T follicular helper cell (primary cell): ENCODE measurements around the gene HRH2.

Experiments used
- DNase-seq: peaks from one replicate; pipeline ENCODE4 v3.0.0-alpha.2; 2020; ENCODE audit warnings: low read depth

HRH2 gene

GRCh38 chr5:175678074-175678473 is 20.2 kb downstream of the HRH2 start:
- DNase-seq: no peak

- DNase-seq: no peak
Measured at GRCh38 chr5:175679411-175679810, 21.5 kb downstream of the HRH2 start.

- DNase-seq: no peak
Measured at GRCh38 chr5:175680020-175680419, 22.1 kb downstream of the HRH2 start.

- no peak for DNase-seq
Measured at GRCh38 chr5:175680463-175680862, 22.6 kb downstream of the HRH2 start.

- DNase-seq: no peak
Measured at GRCh38 chr5:175681045-175681967, 23.4 kb downstream of the HRH2 start.

- no peak for DNase-seq
Measured at GRCh38 chr5:175681968-175682340, 24.1 kb downstream of the HRH2 start.

- no peak for DNase-seq
Measured at GRCh38 chr5:175682664-175683063, 24.8 kb downstream of the HRH2 start.

GRCh38 chr5:175683231-175683630 is 25.4 kb downstream of the HRH2 start:
- no peak for DNase-seq

GRCh38 chr5:175683921-175684320 is 26.1 kb downstream of the HRH2 start:
- DNase-seq: no peak

- no peak for DNase-seq
Measured at GRCh38 chr5:175684931-175685330, 27.1 kb downstream of the HRH2 start.

- DNase-seq: no peak
Measured at GRCh38 chr5:175685701-175686350, 28.0 kb downstream of the HRH2 start.

- no peak for DNase-seq
Measured at GRCh38 chr5:175686396-175686795, 28.5 kb downstream of the HRH2 start.

GRCh38 chr5:175686826-175687225 is 29.0 kb downstream of the HRH2 start:
- no peak for DNase-seq

GRCh38 chr5:175687231-175687701 is 29.4 kb downstream of the HRH2 start:
- no peak for DNase-seq

GRCh38 chr5:175688352-175689146 is 30.7 kb downstream of the HRH2 start:
- no peak for DNase-seq

GRCh38 chr5:175689147-175689991 is 31.5 kb downstream of the HRH2 start:
- DNase-seq: no peak

GRCh38 chr5:175690025-175690424 is 32.2 kb downstream of the HRH2 start:
- no peak for DNase-seq

GRCh38 chr5:175690586-175690985 is 32.7 kb downstream of the HRH2 start:
- no peak for DNase-seq

- DNase-seq: no peak
Measured at GRCh38 chr5:175691761-175692160, 33.9 kb downstream of the HRH2 start.

- DNase-seq: no peak
Measured at GRCh38 chr5:175692235-175692995, 34.5 kb downstream of the HRH2 start.
